Activated naive CD4-positive, alpha-beta T cell treated with anti-CD3 and anti-CD28 coated beads for 36 hours (primary cell): ENCODE measurements around the gene VSTM5. TPM values are rescaled to one million over a fixed set of nuclear protein-coding genes. Genes with fewer than 3 reads are reported as not detected.

ENCODE experiments used
- CTCF ChIA-PET: fragments of 350-600 bp; sonication (Branson Sonifier 250); formaldehyde crosslinking; loops from one replicate; lab custom pipeline; 2021; ENCODE audit warnings: antibody characterized with exemption; lab: Charles Lee
- DNase-seq: peaks from one replicate; pipeline ENCODE4 v3.0.0-alpha.2; 2020
- H3K27ac Mint-ChIP-seq: one replicate; pipeline ENCODE4 v1.8.0; 2021; ENCODE audit warnings: mild to moderate bottlenecking, mixed read lengths
- H3K27me3 Mint-ChIP-seq: one replicate; pipeline ENCODE4 v1.8.0; 2021; ENCODE audit warnings: low read depth, mixed read lengths
- H3K36me3 Mint-ChIP-seq: one replicate; pipeline ENCODE4 v1.8.0; 2021; ENCODE audit warnings: low read depth, mixed read lengths
- H3K4me1 Mint-ChIP-seq: one replicate; pipeline ENCODE4 v1.8.0; 2021; ENCODE audit warnings: low read depth, mixed read lengths
- H3K4me3 Mint-ChIP-seq: one replicate; pipeline ENCODE4 v1.8.0; 2021; ENCODE audit warnings: mild to moderate bottlenecking, moderate library complexity, mixed read lengths
- H3K9me3 Mint-ChIP-seq: one replicate; pipeline ENCODE4 v1.8.0; 2021; ENCODE audit warnings: mixed read lengths
- intact Hi-C: fragments of 100-400 bp; cut with micrococcal nuclease; formaldehyde crosslinking; loops from one replicate; pipeline ENCODE4 v1.15.1; 2023
- total RNA-seq, 2 experiments: library from RNA; stranded (reverse); gene quantifications; one replicate each; pipeline ENCODE4 v1.2.3, GENCODE V29; 2021

VSTM5 gene
- total RNA-seq, 2 experiments from 2014 or later: not detected

GRCh38 chr11:93814966-93815633, 35.3 kb downstream of the VSTM5 start:
- Mint-ChIP-seq H3K4me1 (no peaks in the 10 kb centered on the region), H3K36me3 (peaks cover 29% of the 10 kb centered on the region), H3K27me3 (no peaks in the 10 kb centered on the region), H3K9me3 (no peaks in the 10 kb centered on the region), H3K27ac (no peak overlapping the region), H3K4me3 (no peak overlapping the region)
- intact Hi-C loops: no loop called here
- DNase-seq: no peak
- CTCF ChIA-PET: no interaction called here

GRCh38 chr11:93813974-93814373, 36.4 kb downstream of the VSTM5 start:
- Mint-ChIP-seq H3K36me3 (peaks cover 32% of the 10 kb centered on the region), H3K27ac (no peak overlapping the region), H3K4me1 (no peaks in the 10 kb centered on the region), H3K9me3 (no peaks in the 10 kb centered on the region), H3K27me3 (no peaks in the 10 kb centered on the region), H3K4me3 (no peak overlapping the region)
- intact Hi-C loops: no loop called here
- CTCF ChIA-PET: no interaction called here
- no peak for DNase-seq

- Mint-ChIP-seq H3K9me3 (no peaks in the 10 kb centered on the region), H3K27ac (no peak overlapping the region), H3K36me3 (peaks cover 38% of the 10 kb centered on the region), H3K27me3 (no peaks in the 10 kb centered on the region), H3K4me3 (no peak overlapping the region), H3K4me1 (no peaks in the 10 kb centered on the region)
- no peak for DNase-seq
- CTCF ChIA-PET: interaction anchor here (0.9 kb wide), 1 partner anchor 171 kb away, joined by 3 read pairs; no protein-coding TSS in a partner anchor
- intact Hi-C loops: no loop called here
Observed at GRCh38 chr11:93807980-93808379, 42.4 kb downstream of the VSTM5 start.

DNA sequence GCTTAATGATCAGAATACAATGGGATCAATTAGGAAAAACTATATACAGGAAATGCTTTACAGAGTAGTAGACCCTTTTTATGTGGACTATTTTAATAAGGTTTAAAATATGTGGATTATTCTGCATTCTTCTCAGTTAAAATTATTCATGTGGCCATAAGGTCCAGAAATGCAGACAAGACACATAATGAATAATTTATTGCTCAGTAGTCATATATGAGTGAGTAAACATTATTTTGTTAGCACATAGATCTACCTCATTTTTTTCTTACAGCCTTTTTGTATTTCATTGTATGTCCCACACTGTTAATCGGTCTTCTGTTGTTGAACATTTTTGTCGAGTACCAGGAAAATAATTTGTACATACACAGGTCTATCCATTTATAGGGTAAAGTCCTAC, 45.5 kb downstream of the VSTM5 start:
- intact Hi-C loops: no loop called here

DNA sequence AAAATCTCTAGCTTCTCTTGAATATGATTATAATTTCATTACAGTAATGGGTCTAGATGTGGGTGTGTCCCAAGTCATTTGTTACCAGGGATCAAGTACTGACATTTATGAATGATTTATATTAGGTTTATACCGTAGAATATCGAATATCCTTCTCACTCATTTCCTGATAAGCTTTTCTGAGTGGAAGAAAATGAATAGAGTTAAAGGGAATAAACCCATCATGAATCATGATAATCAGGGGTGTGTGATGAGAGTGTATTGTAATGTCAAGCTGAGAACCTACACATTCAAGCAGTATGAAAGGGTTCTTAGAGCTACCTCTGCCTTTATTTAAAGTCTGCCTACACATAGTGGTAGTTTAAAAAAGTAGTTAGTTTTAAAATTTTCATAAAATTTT, 49.1 kb downstream of the VSTM5 start:
- no peak for DNase-seq
- no peak overlapping the region for H3K27ac Mint-ChIP-seq
- CTCF ChIA-PET: interaction anchor here (0.6 to 1.0 kb wide), 2 partner anchors 17 to 721 kb away, joined by 3 to 4 read pairs; partner anchors contain the start of gene MED17
- peaks cover 31% of the 10 kb centered on the region for H3K36me3 Mint-ChIP-seq
- intact Hi-C loops: no loop called here
- H3K27me3 Mint-ChIP-seq: no peaks in the 10 kb centered on the region
- no peaks in the 10 kb centered on the region for H3K9me3 Mint-ChIP-seq
- H3K4me3 Mint-ChIP-seq: no peak overlapping the region
- no peaks in the 10 kb centered on the region for H3K4me1 Mint-ChIP-seq

More for the DNA sequence above, 45.5 kb downstream of the VSTM5 start:
- Mint-ChIP-seq H3K4me1 (no peaks in the 10 kb centered on the region), H3K27ac (peak overlapping the region; percentile 4), H3K9me3 (no peaks in the 10 kb centered on the region), H3K27me3 (no peaks in the 10 kb centered on the region), H3K36me3 (peaks cover 34% of the 10 kb centered on the region), H3K4me3 (no peak overlapping the region)
- CTCF ChIA-PET: interaction anchor here (0.8 kb wide), 1 partner anchor 28 kb away, joined by 3 read pairs; no protein-coding TSS in a partner anchor
- no peak for DNase-seq

DNA sequence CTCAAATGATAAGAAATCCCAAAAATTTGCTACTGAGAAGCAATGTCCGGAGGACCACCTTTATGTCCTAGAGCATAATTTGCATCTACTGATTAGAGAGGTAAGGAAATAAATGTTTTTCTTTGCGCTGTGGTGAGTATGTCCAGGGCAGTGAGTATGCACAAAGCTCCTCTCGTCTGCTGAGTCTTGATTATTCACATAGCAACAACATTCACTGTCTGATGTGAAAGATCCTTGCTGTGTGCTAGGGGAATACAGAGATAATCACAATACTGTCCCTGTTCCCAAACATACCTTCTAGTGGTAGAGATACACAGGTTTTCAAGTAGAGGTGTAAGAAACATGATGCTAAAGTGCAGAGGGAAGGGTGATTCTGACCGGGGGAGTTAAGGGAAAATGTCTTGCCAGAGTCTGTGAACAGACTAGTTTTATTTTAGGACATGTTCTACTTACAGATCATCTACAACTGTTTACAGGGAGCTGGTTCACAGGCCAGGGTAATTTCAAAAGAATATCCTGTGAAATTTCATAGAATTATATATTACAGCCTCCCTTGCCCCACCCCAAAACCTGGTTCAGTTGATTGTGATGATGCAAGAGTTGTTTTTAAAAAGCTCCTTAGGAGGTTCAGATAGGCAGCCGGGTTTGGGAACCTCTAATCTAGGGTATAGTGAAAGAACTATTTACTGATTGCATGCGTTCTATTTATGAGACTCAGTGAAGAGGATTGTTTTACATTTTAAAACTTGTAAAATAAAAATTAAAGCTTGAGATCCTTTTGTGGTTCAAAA, 53.8 kb downstream of the VSTM5 start:
- no peaks in the 10 kb centered on the region for H3K27me3 Mint-ChIP-seq
- H3K4me1 Mint-ChIP-seq: no peaks in the 10 kb centered on the region
- intact Hi-C loops: no loop called here
- no peaks in the 10 kb centered on the region for H3K9me3 Mint-ChIP-seq
- H3K27ac Mint-ChIP-seq: no peak overlapping the region
- no peak overlapping the region for H3K4me3 Mint-ChIP-seq
- CTCF ChIA-PET: no interaction called here
- peaks cover 33% of the 10 kb centered on the region for H3K36me3 Mint-ChIP-seq
- no peak for DNase-seq

DNA sequence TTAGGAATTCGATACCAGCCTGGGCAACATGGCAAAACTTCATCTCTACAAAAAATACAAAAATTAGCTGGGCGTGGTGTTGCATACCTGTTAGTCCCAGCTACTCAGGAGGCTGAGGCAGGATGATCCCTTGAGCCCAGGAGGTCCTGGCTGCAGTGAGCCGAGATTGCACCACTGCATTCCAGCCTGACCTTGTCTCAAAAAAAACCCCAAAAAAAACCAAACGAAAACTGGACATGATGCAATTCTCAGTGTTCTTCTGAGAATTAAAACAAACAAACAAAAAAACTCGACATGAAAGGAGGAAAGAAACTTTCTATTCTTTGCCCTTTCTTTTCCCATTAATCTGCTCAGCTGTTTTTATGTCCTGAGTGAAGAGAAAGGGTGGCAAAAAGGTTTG, 58.9 kb downstream of the VSTM5 start:
- DNase-seq: no peak
- Mint-ChIP-seq H3K4me1 (peaks cover 18% of the 10 kb centered on the region), H3K9me3 (no peaks in the 10 kb centered on the region), H3K4me3 (no peak overlapping the region), H3K27me3 (no peaks in the 10 kb centered on the region), H3K27ac (no peak overlapping the region), H3K36me3 (peaks cover 42% of the 10 kb centered on the region)
- intact Hi-C loops: no loop called here
- CTCF ChIA-PET: no interaction called here

GRCh38 chr11:93784935-93785360, 65.5 kb downstream of the VSTM5 start:
- H3K4me3 Mint-ChIP-seq: peak overlapping the region; percentile 99
- CTCF ChIA-PET: interaction anchor here (0.7 to 1.0 kb wide), 2 partner anchors 43 to 45 kb away, joined by 3 to 4 read pairs; partner anchors contain the start of genes C11orf54 and TAF1D
- DNase-seq: peak; percentile 61

GRCh38 chr11:93784145-93784934, 66.1 kb downstream of the VSTM5 start, which contains the start of gene MED17:
Gene MED17, plus strand, starts transcription at chr11:93784282. Its CDS starts 232 bp downstream, at chr11:93784514.
- H3K4me3 Mint-ChIP-seq: peak within 1 kb of the TSS; percentile 99
- CTCF ChIA-PET: interaction anchor here (0.6 to 1.8 kb wide), 6 partner anchors 17 to 1257 kb away, joined by 3 to 10 read pairs (median 4); partner anchors contain the start of genes C11orf54 and TAF1D
- peaks cover 43% of the 10 kb centered on the region for H3K4me1 Mint-ChIP-seq
- intact Hi-C loops: loop anchor here (1.0 to 10.0 kb wide), 9 partner anchors 43 to 1189 kb away; partner anchors contain the start of genes ANKRD49, C11orf54, CEP295 and CWC15
- peak; percentile 94 for DNase-seq
- no peaks in the 10 kb centered on the region for H3K9me3 Mint-ChIP-seq
- peak within 1 kb of the TSS; percentile 98 for H3K27ac Mint-ChIP-seq
- H3K36me3 Mint-ChIP-seq: peaks cover 24% of the 10 kb centered on the region
- no peaks in the 10 kb centered on the region for H3K27me3 Mint-ChIP-seq

More at GRCh38 chr11:93784935-93785360, 65.5 kb downstream of the VSTM5 start:
- Mint-ChIP-seq H3K9me3 (no peaks in the 10 kb centered on the region), H3K27ac (peak overlapping the region; percentile 98), H3K36me3 (peaks cover 27% of the 10 kb centered on the region), H3K4me1 (peaks cover 43% of the 10 kb centered on the region), H3K27me3 (no peaks in the 10 kb centered on the region)
- intact Hi-C loops: loop anchor here (1.0 to 10.0 kb wide), 9 partner anchors 44 to 1188 kb away; partner anchors contain the start of genes ANKRD49, C11orf54, CEP295 and CWC15

GRCh38 chr11:93783765-93784144, 66.7 kb downstream of the VSTM5 start:
- intact Hi-C loops: loop anchor here (1.0 to 10.0 kb wide), 9 partner anchors 42 to 1190 kb away; partner anchors contain the start of genes ANKRD49, C11orf54, CEP295 and CWC15
- H3K9me3 Mint-ChIP-seq: no peaks in the 10 kb centered on the region
- peaks cover 41% of the 10 kb centered on the region for H3K4me1 Mint-ChIP-seq
- no peaks in the 10 kb centered on the region for H3K27me3 Mint-ChIP-seq
- peak overlapping the region; percentile 99 for H3K4me3 Mint-ChIP-seq
- CTCF ChIA-PET: interaction anchor here (0.6 to 1.8 kb wide), 6 partner anchors 17 to 1258 kb away, joined by 3 to 10 read pairs (median 4); partner anchors contain the start of genes C11orf54 and TAF1D
- DNase-seq: no peak
- H3K27ac Mint-ChIP-seq: peak overlapping the region; percentile 98
- H3K36me3 Mint-ChIP-seq: peaks cover 22% of the 10 kb centered on the region

DNA sequence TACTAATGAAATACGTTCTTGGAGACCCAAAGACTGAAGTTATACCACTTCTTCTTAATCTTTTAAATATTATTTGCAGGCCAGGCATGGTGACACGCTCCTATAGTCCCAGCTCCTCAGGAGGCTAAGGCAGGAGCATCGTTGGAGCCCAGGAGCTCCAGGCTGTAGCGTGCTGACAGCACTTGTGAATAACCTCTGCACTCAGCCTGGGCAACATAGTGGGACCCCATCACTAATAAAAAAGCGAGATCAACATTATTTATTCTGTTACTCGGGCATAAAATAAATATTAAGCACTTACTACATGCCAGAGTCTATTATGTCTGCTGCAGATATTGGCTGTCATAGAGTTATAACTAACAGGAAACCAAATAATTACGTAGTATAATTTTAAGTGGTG, 67.1 kb downstream of the VSTM5 start:
- intact Hi-C loops: loop anchor here (10.0 kb wide), 1 partner anchor 549 kb away; no protein-coding TSS in a partner anchor
- Mint-ChIP-seq H3K4me1 (peaks cover 39% of the 10 kb centered on the region), H3K27ac (peak overlapping the region; percentile 98), H3K27me3 (no peaks in the 10 kb centered on the region), H3K9me3 (no peaks in the 10 kb centered on the region), H3K4me3 (peak overlapping the region; percentile 99), H3K36me3 (peaks cover 20% of the 10 kb centered on the region)
- CTCF ChIA-PET: interaction anchor here (0.6 to 1.8 kb wide), 4 partner anchors 42 to 1258 kb away, joined by 3 to 10 read pairs (median 5); partner anchors contain the start of genes C11orf54 and TAF1D
- no peak for DNase-seq
